Measurements from ENCODE around the gene FAM163B. TPM values are rescaled to one million over a fixed set of nuclear protein-coding genes. Genes with fewer than 3 reads are reported as not detected.

Gene FAM163B
- total and polyA plus RNA-seq, 7 experiments from 2014 or later, result not detected

- ATAC-seq (no peak), DNase-seq (peak in 6 of 9 donors; percentile 10 to 33 (median 24))
- Mint-ChIP-seq H3K9me3 (peaks cover 0 to 1% (median 0%) of the 10 kb centered on the region in 11 donors), H3K36me3 (no peaks in the 10 kb centered on the region), H3K27me3 (peaks cover 6 to 17% (median 14%) of the 10 kb centered on the region in 5 donors), H3K4me1 (peaks cover 0 to 11% (median 8%) of the 10 kb centered on the region in 7 donors), H3K27ac (peak overlapping the region in 2 of 9 donors; percentile 20 to 38), H3K4me3 (no peak overlapping the region)
- H3K4me1 ChIP-seq (ENCODE audit: control insufficient read depth in 2 of 2, insufficient read depth in 2 of 2, low read length in 2 of 2), result no peaks in the 10 kb centered on the region
- intact Hi-C loops (cut with micrococcal nuclease), result loop anchor here (1.0 kb wide), 2 partner anchors 111 to 122 kb away; no protein-coding TSS in a partner anchor
- ChIA-PET POLR2A (no interaction called here), CTCF (interaction anchor here (1.3 kb wide), 1 partner anchor 123 kb away, joined by 4 read pairs; no protein-coding TSS in a partner anchor)
- no peaks in the 10 kb centered on the region for H3K9me3 ChIP-seq (ENCODE audit: control insufficient read depth in 2 of 3, low read length in 3 of 3)
- peaks cover 0 to 7% of the 10 kb centered on the region in 2 donors for H3K27me3 ChIP-seq (ENCODE audit: control insufficient read depth in 2 of 2, insufficient read depth in 2 of 2, low read length in 2 of 2)
- no peaks in the 10 kb centered on the region for H3K36me3 ChIP-seq (ENCODE audit: control insufficient read depth in 2 of 3, insufficient read depth in 3 of 3, low read length in 3 of 3)
- no peak overlapping the region for H3K4me3 ChIP-seq (ENCODE audit: low read length)
- H3K27ac ChIP-seq (ENCODE audit: low read depth, low read length), result no peak overlapping the region
Observed at GRCh38 chr9:133604214-133604613, 5.0 kb downstream of the FAM163B start.

GRCh38 chr9:133603135-133603927 is 5.9 kb downstream of the FAM163B start:
- no peak overlapping the region for H3K4me3 Mint-ChIP-seq
- H3K27me3 ChIP-seq (ENCODE audit: control insufficient read depth in 2 of 2, insufficient read depth in 2 of 2, low read length in 2 of 2), result peaks cover 0 to 3% of the 10 kb centered on the region in 2 donors
- intact Hi-C loops (cut with micrococcal nuclease), result no loop called here
- no peaks in the 10 kb centered on the region for H3K9me3 ChIP-seq (ENCODE audit: control insufficient read depth in 2 of 3, low read length in 3 of 3)
- ChIA-PET POLR2A (no interaction called here), CTCF (interaction anchor here (0.7 to 1.4 kb wide), 3 partner anchors 47 to 124 kb away, joined by 3 to 4 read pairs (median 3); no protein-coding TSS in a partner anchor)
- H3K36me3 Mint-ChIP-seq, result no peaks in the 10 kb centered on the region
- H3K36me3 ChIP-seq (ENCODE audit: control insufficient read depth in 2 of 3, insufficient read depth in 3 of 3, low read length in 3 of 3), result no peaks in the 10 kb centered on the region
- H3K4me1 ChIP-seq (ENCODE audit: control insufficient read depth in 2 of 2, insufficient read depth in 2 of 2, low read length in 2 of 2), result no peaks in the 10 kb centered on the region
- no peak for ATAC-seq
- no peak overlapping the region for H3K4me3 ChIP-seq (ENCODE audit: low read length)
- H3K9me3 Mint-ChIP-seq, result peaks cover 0 to 1% (median 0%) of the 10 kb centered on the region in 11 donors
- peaks cover 0 to 11% (median 8%) of the 10 kb centered on the region in 7 donors for H3K4me1 Mint-ChIP-seq
- H3K27ac Mint-ChIP-seq, result no peak overlapping the region
- peaks cover 3 to 16% (median 12%) of the 10 kb centered on the region in 5 donors for H3K27me3 Mint-ChIP-seq
- DNase-seq, result no peak
- no peak overlapping the region for H3K27ac ChIP-seq (ENCODE audit: low read depth, low read length)

GRCh38 chr9:133602277-133602676 is 6.9 kb downstream of the FAM163B start:
- ChIA-PET POLR2A (no interaction called here), CTCF (no interaction called here)
- Histone ChIP-seq H3K9me3 (ENCODE audit: control insufficient read depth in 2 of 3, low read length in 3 of 3) (peaks cover 0 to 10% (median 1%) of the 10 kb centered on the region in 3 experiments), H3K4me3 (ENCODE audit: low read length) (no peak overlapping the region), H3K27ac (ENCODE audit: low read depth, low read length) (no peak overlapping the region), H3K4me1 (ENCODE audit: control insufficient read depth in 2 of 2, insufficient read depth in 2 of 2, low read length in 2 of 2) (no peaks in the 10 kb centered on the region), H3K27me3 (ENCODE audit: control insufficient read depth in 2 of 2, insufficient read depth in 2 of 2, low read length in 2 of 2) (no peaks in the 10 kb centered on the region), H3K36me3 (ENCODE audit: control insufficient read depth in 2 of 3, insufficient read depth in 3 of 3, low read length in 3 of 3) (no peaks in the 10 kb centered on the region)
- intact Hi-C loops (cut with micrococcal nuclease), result no loop called here
- Mint-ChIP-seq H3K4me3 (no peak overlapping the region), H3K9me3 (peaks cover 1 to 10% (median 5%) of the 10 kb centered on the region in 11 donors), H3K27me3 (peaks cover 0 to 12% (median 6%) of the 10 kb centered on the region in 5 donors), H3K36me3 (peaks cover under 1 to 4% (median 4%) of the 10 kb centered on the region in 5 donors), H3K27ac (no peak overlapping the region), H3K4me1 (peaks cover 0 to 11% (median 8%) of the 10 kb centered on the region in 7 donors)
- DNase-seq (no peak), ATAC-seq (no peak)

- ATAC-seq (no peak), DNase-seq (no peak)
- intact Hi-C loops (cut with micrococcal nuclease), result no loop called here
- Histone ChIP-seq H3K27ac (ENCODE audit: low read depth, low read length) (no peak overlapping the region), H3K4me3 (ENCODE audit: low read length) (no peak overlapping the region), H3K9me3 (ENCODE audit: control insufficient read depth in 2 of 3, low read length in 3 of 3) (peaks cover 0 to 15% (median 6%) of the 10 kb centered on the region in 3 experiments), H3K4me1 (ENCODE audit: control insufficient read depth in 2 of 2, insufficient read depth in 2 of 2, low read length in 2 of 2) (no peaks in the 10 kb centered on the region), H3K36me3 (ENCODE audit: control insufficient read depth in 2 of 3, insufficient read depth in 3 of 3, low read length in 3 of 3) (no peaks in the 10 kb centered on the region), H3K27me3 (ENCODE audit: control insufficient read depth in 2 of 2, insufficient read depth in 2 of 2, low read length in 2 of 2) (no peaks in the 10 kb centered on the region)
- H3K4me3 Mint-ChIP-seq, result no peak overlapping the region
- peaks cover 0 to 7% (median 2%) of the 10 kb centered on the region in 5 donors for H3K27me3 Mint-ChIP-seq
- H3K36me3 Mint-ChIP-seq, result peaks cover 3 to 9% (median 8%) of the 10 kb centered on the region in 5 donors
- H3K27ac Mint-ChIP-seq, result no peak overlapping the region
- H3K4me1 Mint-ChIP-seq, result peaks cover 0 to 11% (median 8%) of the 10 kb centered on the region in 7 donors
- CTCF ChIA-PET, result no interaction called here
- H3K9me3 Mint-ChIP-seq, result peaks cover 5 to 15% (median 10%) of the 10 kb centered on the region in 11 donors
- POLR2A ChIA-PET, result no interaction called here
Observed at GRCh38 chr9:133601746-133602145, 7.4 kb downstream of the FAM163B start.

GRCh38 chr9:133600739-133601138 is 8.4 kb downstream of the FAM163B start:
- ChIA-PET CTCF (no interaction called here), POLR2A (no interaction called here)
- Histone ChIP-seq H3K27ac (ENCODE audit: low read depth, low read length) (no peak overlapping the region), H3K4me1 (ENCODE audit: control insufficient read depth in 2 of 2, insufficient read depth in 2 of 2, low read length in 2 of 2) (no peaks in the 10 kb centered on the region), H3K36me3 (ENCODE audit: control insufficient read depth in 2 of 3, insufficient read depth in 3 of 3, low read length in 3 of 3) (no peaks in the 10 kb centered on the region), H3K4me3 (ENCODE audit: low read length) (no peak overlapping the region), H3K27me3 (ENCODE audit: control insufficient read depth in 2 of 2, insufficient read depth in 2 of 2, low read length in 2 of 2) (no peaks in the 10 kb centered on the region), H3K9me3 (ENCODE audit: control insufficient read depth in 2 of 3, low read length in 3 of 3) (peaks cover 0 to 21% (median 6%) of the 10 kb centered on the region in 3 experiments)
- ATAC-seq, result no peak
- Mint-ChIP-seq H3K27me3 (peaks cover 0 to 3% (median 0%) of the 10 kb centered on the region in 5 donors), H3K9me3 (peaks cover 6 to 22% (median 11%) of the 10 kb centered on the region in 11 donors), H3K4me3 (no peak overlapping the region), H3K27ac (no peak overlapping the region), H3K4me1 (peaks cover 0 to 11% (median 8%) of the 10 kb centered on the region in 7 donors), H3K36me3 (peaks cover 3 to 10% (median 8%) of the 10 kb centered on the region in 5 donors)
- no peak for DNase-seq
- intact Hi-C loops (cut with micrococcal nuclease), result no loop called here

- H3K36me3 ChIP-seq (ENCODE audit: control insufficient read depth in 2 of 3, insufficient read depth in 3 of 3, low read length in 3 of 3), result no peaks in the 10 kb centered on the region
- H3K4me1 ChIP-seq (ENCODE audit: control insufficient read depth in 2 of 2, insufficient read depth in 2 of 2, low read length in 2 of 2), result no peaks in the 10 kb centered on the region
- no peak overlapping the region for H3K27ac ChIP-seq (ENCODE audit: low read depth, low read length)
- ChIA-PET POLR2A (no interaction called here), CTCF (no interaction called here)
- Mint-ChIP-seq H3K27ac (no peak overlapping the region), H3K4me1 (peaks cover 0 to 7% (median 5%) of the 10 kb centered on the region in 7 donors), H3K36me3 (peaks cover 3 to 10% (median 8%) of the 10 kb centered on the region in 5 donors), H3K27me3 (peaks cover 0 to 7% (median 0%) of the 10 kb centered on the region in 5 donors), H3K9me3 (peaks cover 6 to 22% (median 11%) of the 10 kb centered on the region in 11 donors), H3K4me3 (no peak overlapping the region)
- no peak overlapping the region for H3K4me3 ChIP-seq (ENCODE audit: low read length)
- H3K27me3 ChIP-seq (ENCODE audit: control insufficient read depth in 2 of 2, insufficient read depth in 2 of 2, low read length in 2 of 2), result no peaks in the 10 kb centered on the region
- DNase-seq, result no peak
- H3K9me3 ChIP-seq (ENCODE audit: control insufficient read depth in 2 of 3, low read length in 3 of 3), result peaks cover 0 to 21% (median 6%) of the 10 kb centered on the region in 3 experiments
- no peak for ATAC-seq
- intact Hi-C loops (cut with micrococcal nuclease), result no loop called here
Observed at GRCh38 chr9:133599470-133600173, 9.6 kb downstream of the FAM163B start.
